ENCODE measurements around the gene FLACC1.
"Not testable (repeated sequence)": the region's sequence is repeated elsewhere in the genome, so short reads cannot be mapped to it uniquely, and the experiment has no call there.

Gene FLACC1

DNA sequence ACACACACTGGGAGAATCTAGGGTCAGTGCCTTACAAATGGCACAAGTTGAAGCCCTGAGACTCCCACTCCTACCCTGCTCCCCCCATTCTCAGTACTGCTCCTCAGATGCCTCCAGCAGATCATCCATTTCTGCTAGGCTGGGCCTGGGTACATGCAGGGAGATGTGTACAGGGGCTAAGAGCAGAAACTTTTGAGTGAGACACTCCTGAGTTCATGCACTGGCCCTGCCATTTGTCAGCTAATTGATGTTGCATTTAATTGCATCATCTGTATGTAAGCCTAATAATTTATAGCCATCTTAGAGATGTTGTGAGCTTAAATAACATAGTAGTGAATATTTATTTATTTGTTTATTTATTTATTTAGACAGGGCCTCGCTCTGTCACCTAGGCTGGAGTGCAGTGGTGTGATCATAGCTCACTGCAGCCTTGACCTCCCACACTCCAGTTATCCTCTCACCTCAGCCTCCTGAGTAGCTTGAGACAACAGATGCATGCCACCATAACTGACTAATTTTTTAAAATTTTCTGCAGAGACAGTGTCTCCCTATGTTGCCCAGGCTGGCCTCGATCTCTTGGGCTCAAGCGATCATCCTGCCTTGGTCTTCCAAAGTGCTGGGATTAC is 101.6 kb downstream of the FLACC1 start:
- no peak for DNase-seq (ENCODE audit: low read depth)

- peak; percentile 81 for DNase-seq (ENCODE audit: low read depth)
Observed at GRCh38 chr2:201254081-201254730, 102.9 kb downstream of the FLACC1 start.

DNA sequence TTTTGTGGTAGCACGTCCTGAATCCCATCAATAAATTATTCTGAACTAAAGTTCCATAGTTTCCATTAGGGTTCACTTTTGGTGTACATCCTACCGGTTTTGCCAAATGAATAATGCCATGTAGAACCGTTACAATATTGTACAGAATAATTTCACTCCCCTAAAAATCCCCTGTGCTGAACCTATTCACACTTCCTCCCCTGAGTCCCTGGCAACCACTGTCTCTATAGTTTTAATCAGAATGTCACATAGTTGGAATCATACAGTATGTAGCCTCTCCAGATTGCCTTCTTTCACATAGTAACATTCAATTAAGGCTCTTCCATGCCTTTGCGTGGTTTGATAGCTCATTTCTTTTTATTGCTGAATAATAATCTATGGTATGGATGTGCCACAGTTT is 106.4 kb downstream of the FLACC1 start:
- DNase-seq (ENCODE audit: low read depth): no peak

DNA sequence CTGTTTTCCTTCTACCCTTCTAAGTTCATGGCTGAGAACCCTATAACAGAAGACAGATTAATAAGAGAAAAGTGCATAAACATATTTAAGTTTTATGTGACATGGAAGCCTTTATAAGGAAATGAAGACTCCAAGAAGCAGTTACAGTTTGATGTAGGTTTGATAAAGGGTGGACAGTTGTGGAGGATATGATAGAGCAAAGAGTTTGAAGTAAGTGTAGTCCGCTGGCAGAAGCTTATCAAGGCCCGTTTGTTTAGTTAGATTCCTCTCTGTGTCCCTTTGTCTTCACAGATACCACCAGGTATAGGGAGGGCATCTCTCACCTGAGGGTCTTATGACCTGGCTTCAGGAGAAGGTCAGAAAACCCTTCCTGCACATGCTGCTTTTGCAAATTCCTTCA is 107.3 kb downstream of the FLACC1 start:
- DNase-seq (ENCODE audit: low read depth): no peak

DNA sequence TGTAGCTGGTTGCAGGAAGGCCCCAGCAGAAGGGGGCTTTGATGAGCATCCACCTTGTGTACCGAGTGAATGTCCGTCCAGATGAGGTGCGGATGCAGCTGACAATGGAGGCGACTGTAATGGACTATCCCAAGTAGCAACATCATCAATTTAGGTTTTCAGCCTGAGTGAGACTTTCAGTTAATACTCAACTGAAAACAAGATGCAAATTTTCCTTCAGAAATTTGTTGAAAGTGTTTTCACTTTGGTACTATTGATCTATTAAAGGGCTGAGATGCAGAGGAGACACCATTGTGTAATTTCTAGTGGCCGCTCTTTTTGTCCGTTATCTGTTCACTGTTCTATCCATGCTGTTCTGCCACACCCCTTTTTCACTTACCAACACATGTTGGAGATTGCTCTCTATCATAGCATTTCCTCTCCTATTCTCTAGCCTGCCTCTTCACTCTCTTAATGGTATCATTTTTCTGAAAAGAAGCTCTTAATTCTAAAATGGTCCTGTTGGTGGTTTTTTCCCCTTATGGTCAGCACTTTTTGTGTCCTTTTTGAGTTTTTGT is 108.8 kb downstream of the FLACC1 start:
- DNase-seq (ENCODE audit: low read depth): no peak

GRCh38 chr2:201246280-201246679 is 110.9 kb downstream of the FLACC1 start:
- DNase-seq (ENCODE audit: low read depth): no peak

GRCh38 chr2:201244829-201245228 is 112.3 kb downstream of the FLACC1 start:
- no peak for DNase-seq (ENCODE audit: low read depth)

DNA sequence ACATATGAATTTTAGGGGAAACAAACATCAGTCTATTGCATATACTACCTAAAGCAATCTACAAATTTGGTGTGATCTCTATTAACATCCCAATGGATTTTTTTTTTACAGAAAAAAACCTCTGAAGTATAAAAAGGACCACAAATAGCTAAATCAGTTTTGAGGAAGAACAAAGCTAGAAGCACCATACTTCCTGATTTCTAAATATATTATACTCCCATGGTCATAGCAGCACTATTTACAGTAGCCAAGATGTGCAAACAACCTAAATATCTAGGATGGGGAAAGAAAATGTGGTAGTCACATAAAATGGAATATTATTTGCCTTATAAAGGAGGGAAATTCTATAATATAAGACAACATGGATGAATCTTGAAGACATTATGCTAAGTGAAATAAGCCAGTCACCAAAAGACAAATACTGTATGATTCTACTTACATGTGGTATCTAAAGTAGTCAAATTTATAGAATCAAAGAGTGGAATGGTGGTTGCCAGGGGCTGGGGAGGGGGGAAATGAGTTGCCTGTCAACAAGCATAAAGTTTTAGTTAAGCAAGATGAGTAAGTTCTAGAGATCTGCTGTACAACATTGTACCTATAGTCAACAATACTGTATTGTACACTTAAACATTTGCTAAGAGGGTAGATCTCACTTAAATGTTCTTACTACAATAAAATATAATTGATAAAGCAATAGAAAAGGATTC is 114.4 kb downstream of the FLACC1 start:
- DNase-seq (ENCODE audit: low read depth): no peak

DNA sequence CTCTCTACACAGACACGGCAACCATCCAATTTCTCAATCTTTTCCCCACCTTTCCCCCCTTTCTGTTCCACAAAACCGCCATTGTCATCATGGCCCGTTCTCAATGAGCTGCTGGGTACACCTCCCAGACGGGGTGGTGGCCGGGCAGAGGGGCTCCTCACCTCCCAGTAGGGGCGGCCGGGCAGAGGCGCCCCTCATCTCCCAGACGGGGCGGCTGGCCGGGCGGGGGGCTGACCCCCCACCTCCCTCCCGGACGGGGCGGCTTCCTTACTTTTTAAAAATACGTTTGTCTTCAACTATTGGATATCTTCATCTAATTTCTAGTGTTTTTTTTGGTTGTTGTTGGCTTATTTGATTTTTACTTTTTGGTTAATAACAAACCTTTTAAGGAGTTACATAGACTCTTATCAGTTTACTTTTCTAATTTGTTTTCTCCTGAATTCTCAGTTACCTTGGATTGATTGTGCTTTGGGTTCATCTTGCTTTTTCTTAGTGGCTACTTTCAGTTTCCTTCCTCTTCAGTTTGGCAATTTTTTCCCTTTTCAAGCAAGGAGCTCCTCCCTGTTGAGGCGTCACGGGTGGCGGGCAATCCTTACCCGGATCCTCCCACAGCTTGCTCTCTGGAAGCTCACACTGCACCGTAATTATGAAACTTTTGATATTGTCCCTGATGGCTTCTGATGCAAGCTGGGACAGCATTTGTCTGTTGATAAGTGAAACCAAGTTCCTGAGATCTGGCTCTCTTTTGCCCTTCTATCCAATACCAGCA is 117.8 kb downstream of the FLACC1 start:
- not testable (repeated sequence) for DNase-seq (ENCODE audit: low read depth)
